ENCODE data around the gene BTBD7. TPM values are rescaled to one million over a fixed set of nuclear protein-coding genes. Genes with fewer than 3 reads are reported as not detected.

The BTBD7 gene
- total RNA-seq, 4 donors from 2014 or later = 16.7 to 60.4 (median 55.3) TPM

DNA sequence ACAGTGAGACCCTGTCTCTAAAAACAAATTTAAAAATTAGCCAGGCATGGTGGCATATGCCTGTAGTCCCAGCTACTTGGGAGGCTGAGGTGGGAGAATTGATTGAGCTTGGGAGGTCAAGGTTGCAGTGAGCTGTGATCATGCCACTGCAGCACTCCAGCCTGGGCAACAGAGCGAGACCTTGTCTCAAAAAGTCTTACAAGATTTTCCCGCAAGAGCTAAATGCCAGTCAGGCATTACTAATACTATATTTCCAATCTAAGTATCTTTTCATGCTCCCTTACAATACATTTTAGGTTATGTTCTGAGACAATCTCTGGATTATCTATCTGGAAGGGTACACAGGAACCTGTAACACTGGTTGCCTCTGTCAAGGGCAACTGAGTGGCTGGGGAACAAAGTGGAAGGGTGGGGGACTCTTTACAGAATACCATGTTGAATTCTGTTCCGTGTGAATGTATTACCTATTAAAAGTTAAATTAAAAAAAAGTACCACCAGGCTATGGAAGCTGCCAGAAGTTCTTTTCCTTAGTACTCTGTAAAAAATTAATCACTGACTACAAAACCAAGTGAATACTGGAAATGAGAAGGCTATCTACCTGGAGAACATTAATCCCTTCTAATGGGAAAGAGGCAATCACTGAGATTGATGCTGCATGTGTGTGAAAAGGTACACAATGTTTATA, 56.7 kb downstream of the BTBD7 start:
- TF ChIP-seq POLR2A (IDR thresholded peaks at IDR 0.05) (no peak), CTCF (IDR thresholded peaks at IDR 0.05) (no peak)
- Histone ChIP-seq H3K36me3 (no peaks in the 10 kb centered on the region), H3K4me3 (no peak overlapping the region), H3K4me1 (no peaks in the 10 kb centered on the region), H3K27ac (no peak overlapping the region), H3K27me3 (no peaks in the 10 kb centered on the region), H3K9me3 (no peaks in the 10 kb centered on the region)
- intact Hi-C loops (cut with DNase I; ENCODE audit: low total_unique reads) = no loop called here
- DNase-seq = no peak

DNA sequence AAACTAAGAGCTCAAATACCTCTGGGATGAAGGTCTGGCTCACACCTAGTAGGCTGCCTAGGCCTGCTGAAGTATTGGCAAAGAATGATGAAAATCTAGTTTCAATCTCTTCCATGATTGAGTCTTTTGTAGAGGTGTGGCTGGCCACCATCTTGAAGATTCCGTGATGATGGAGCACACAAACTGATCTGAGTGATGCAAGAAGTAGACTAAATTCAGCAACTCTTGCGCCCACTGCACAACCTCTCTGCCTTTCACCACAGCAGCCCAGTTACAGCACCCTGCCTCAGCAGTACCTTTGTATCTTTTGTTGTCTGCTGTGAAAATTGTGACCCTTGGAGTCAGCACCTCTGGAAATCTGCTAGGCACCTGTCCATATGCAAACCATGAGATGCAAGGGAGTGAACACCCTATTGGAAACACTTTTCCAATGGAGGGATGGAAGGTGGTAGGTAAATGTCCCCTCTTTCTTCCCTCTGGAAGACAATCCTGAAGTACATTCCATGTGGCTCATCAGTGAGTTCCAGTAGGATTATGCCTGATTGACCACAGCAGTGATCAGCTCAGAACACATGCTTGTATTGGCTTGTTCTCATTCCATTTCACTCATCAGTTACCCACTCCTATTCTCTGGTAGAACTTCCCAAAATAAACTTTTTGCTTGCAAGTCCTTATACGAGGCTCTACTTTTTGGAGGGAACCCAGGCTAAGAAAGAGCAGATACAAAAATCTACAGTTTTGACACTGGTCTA, 58.6 kb downstream of the BTBD7 start:
- H3K4me1 ChIP-seq = no peaks in the 10 kb centered on the region
- H3K9me3 ChIP-seq = no peaks in the 10 kb centered on the region
- intact Hi-C loops (cut with DNase I; ENCODE audit: low total_unique reads) = no loop called here
- DNase-seq = no peak
- H3K4me3 ChIP-seq = no peak overlapping the region
- no peaks in the 10 kb centered on the region for H3K36me3 ChIP-seq
- H3K27me3 ChIP-seq = no peaks in the 10 kb centered on the region
- no peak overlapping the region for H3K27ac ChIP-seq
- TF ChIP-seq POLR2A (IDR thresholded peaks at IDR 0.05) = no peak
- no peak for TF ChIP-seq CTCF (IDR thresholded peaks at IDR 0.05)

DNA sequence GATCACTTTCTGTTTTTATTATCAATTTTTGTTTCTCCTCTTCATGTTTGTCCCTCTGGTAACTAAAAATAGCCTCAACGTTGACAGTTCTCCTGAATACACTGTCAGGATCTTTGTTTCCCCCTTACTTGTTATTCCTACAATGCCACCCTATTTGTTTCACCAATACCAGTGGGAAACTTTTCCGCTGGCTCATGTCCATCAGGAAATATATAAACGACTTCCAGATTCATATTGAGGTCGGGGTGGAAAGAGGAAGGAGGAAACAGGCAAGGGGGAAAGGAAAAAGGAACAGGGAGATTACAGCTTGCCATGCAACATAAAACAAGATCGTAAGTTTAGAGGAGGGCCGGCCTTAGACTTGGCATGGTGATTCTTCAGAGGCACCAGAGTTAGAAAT, 61.7 kb downstream of the BTBD7 start:
- Histone ChIP-seq H3K4me1 (no peaks in the 10 kb centered on the region), H3K27me3 (no peaks in the 10 kb centered on the region), H3K36me3 (no peaks in the 10 kb centered on the region), H3K4me3 (no peak overlapping the region), H3K9me3 (no peaks in the 10 kb centered on the region), H3K27ac (no peak overlapping the region)
- DNase-seq = no peak
- TF ChIP-seq POLR2A (IDR thresholded peaks at IDR 0.05) (no peak), CTCF (IDR thresholded peaks at IDR 0.05) (no peak)
- intact Hi-C loops (cut with DNase I; ENCODE audit: low total_unique reads) = no loop called here

DNA sequence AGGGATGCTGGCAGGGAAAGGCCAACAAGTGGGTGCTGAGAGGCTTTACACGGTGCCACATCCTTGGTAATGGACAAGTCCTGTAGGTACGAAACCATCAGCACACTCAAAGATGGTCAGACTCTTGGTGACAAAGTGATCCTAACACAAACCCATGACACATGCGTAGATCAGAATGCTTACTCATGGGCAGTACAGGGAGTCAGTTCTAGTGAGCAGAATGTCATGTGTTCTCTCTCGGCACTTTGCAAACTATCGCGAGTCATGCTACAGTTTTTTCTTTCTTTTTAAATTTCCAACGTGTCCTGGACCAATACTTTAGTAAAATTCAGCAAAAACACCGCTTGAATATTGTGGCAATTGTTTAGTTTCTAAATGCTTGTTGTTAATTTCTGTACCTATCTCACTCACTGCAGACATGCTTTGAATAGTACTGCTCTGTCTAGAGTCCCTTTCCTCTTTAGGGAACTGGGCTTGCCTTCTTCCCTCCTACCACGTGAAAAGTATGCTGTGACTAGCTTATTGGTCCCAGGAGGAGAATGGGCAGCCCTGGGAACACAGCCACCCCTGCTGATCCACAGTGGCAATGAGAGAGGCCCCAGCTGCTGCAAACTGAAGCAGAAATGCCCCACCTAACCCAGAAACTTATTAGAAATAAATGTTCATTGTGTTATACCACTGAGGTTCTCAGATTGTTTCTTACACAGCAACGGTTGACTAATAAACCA, 63.3 kb downstream of the BTBD7 start:
- intact Hi-C loops (cut with DNase I; ENCODE audit: low total_unique reads) = no loop called here
- DNase-seq = no peak
- no peak overlapping the region for H3K27ac ChIP-seq
- H3K9me3 ChIP-seq = no peaks in the 10 kb centered on the region
- no peaks in the 10 kb centered on the region for H3K27me3 ChIP-seq
- H3K4me3 ChIP-seq = no peak overlapping the region
- H3K36me3 ChIP-seq = no peaks in the 10 kb centered on the region
- H3K4me1 ChIP-seq = no peaks in the 10 kb centered on the region
- TF ChIP-seq POLR2A (IDR thresholded peaks at IDR 0.05) (no peak), CTCF (IDR thresholded peaks at IDR 0.05) (no peak)

- intact Hi-C loops (cut with DNase I; ENCODE audit: low total_unique reads) = no loop called here
These were observed 64.4 kb downstream of the BTBD7 start for GRCh38 chr14:93268406-93268805.

More at GRCh38 chr14:93268406-93268805, 64.4 kb downstream of the BTBD7 start:
- no peak overlapping the region for H3K27ac ChIP-seq
- H3K36me3 ChIP-seq = no peaks in the 10 kb centered on the region
- no peaks in the 10 kb centered on the region for H3K4me1 ChIP-seq
- no peaks in the 10 kb centered on the region for H3K27me3 ChIP-seq
- no peak overlapping the region for H3K4me3 ChIP-seq
- no peaks in the 10 kb centered on the region for H3K9me3 ChIP-seq
- no peak for TF ChIP-seq POLR2A (IDR thresholded peaks at IDR 0.05)
- no peak for TF ChIP-seq CTCF (IDR thresholded peaks at IDR 0.05)
- no peak for DNase-seq
